Tibial nerve (tissue), 4 donors: ENCODE data around the gene OBP2B.

Source experiments
- CTCF ChIP-seq, 5 experiments: fragments of 200-600 bp in 3 of 5; fragments of 450-650 bp in 2 of 5; sonication (generic) in 3 of 5; IDR thresholded peaks; one replicate each; pipeline ENCODE4 v1.5.1; 2016 to 2019; ENCODE audit warnings: antibody characterized with exemption in 5 of 5, mild to moderate bottlenecking in 3 of 5, moderate library complexity in 2 of 5
- EP300 ChIP-seq, 2 donors: sonication (generic); formaldehyde crosslinking; IDR thresholded peaks; one replicate each; pipeline ENCODE4 v1.6.1; 2017; ENCODE audit warnings: antibody characterized with exemption in 2 of 2, mild to moderate bottlenecking in 1 of 2
- POLR2A ChIP-seq, 2 donors: fragments of 450-650 bp; IDR thresholded peaks; one replicate each; pipeline ENCODE4 v1.6.1; 2017; ENCODE audit warnings: antibody characterized with exemption in 2 of 2, mild to moderate bottlenecking in 2 of 2, moderate library complexity in 2 of 2

- no peak for TF ChIP-seq CTCF (IDR thresholded peaks at IDR 0.05)
- no peak for TF ChIP-seq POLR2A (IDR thresholded peaks at IDR 0.05)
- TF ChIP-seq EP300 (IDR thresholded peaks at IDR 0.05), result no peak
Measured at GRCh38 chr9:133181561-133181960, 27.5 kb downstream of the OBP2B start.
